Stimulated activated effector memory CD8-positive, alpha-beta T cell treated with anti-CD3 and anti-CD28 coated beads, Interleukin-12 subunit alpha, Interleukin-12 subunit beta, amount 100 ng/mL, for 72 hours (primary cell): ENCODE data around the gene POTEM.
"Not testable (repeated sequence)": the region's sequence is repeated elsewhere in the genome, so short reads cannot be mapped to it uniquely, and the experiment has no call there.

Experiments
- ATAC-seq: fragments of 150-1000 bp; cut with Tn5 transposase; 2 replicates; pipeline ENCODE4 v1.10.0; 2021
- DNase-seq, 2 donors: peaks; one replicate each; pipeline ENCODE4 v3.0.0; 2021 to 2022; ENCODE audit warnings: low spot score in 2 of 2
- H3K27ac Mint-ChIP-seq: one replicate; pipeline ENCODE4 v1.8.0; 2022; ENCODE audit warnings: mild to moderate bottlenecking, mixed read lengths
- H3K36me3 Mint-ChIP-seq: one replicate; pipeline ENCODE4 v1.8.0; 2022; ENCODE audit warnings: mild to moderate bottlenecking, mixed read lengths
- H3K4me1 Mint-ChIP-seq: one replicate; pipeline ENCODE4 v1.8.0; 2022; ENCODE audit warnings: mixed read lengths
- H3K4me3 Mint-ChIP-seq: one replicate; pipeline ENCODE4 v1.8.0; 2022; ENCODE audit warnings: mild to moderate bottlenecking, mixed read lengths
- H3K9me3 Mint-ChIP-seq: one replicate; pipeline ENCODE4 v1.8.0; 2022; ENCODE audit warnings: mixed read lengths

The POTEM gene

GRCh38 chr14:19011703-19012102 is 44.5 kb downstream of the POTEM start:
- H3K9me3 Mint-ChIP-seq, ATAC-seq, H3K27ac Mint-ChIP-seq, H3K36me3 Mint-ChIP-seq, H3K4me1 Mint-ChIP-seq, H3K4me3 Mint-ChIP-seq, DNase-seq: not testable (repeated sequence)

GRCh38 chr14:19015185-19015584 is 48.0 kb downstream of the POTEM start:
- not testable (repeated sequence) for DNase-seq, H3K9me3 Mint-ChIP-seq, H3K27ac Mint-ChIP-seq, H3K4me1 Mint-ChIP-seq, H3K4me3 Mint-ChIP-seq, H3K36me3 Mint-ChIP-seq
- peak; percentile 26 for ATAC-seq

- not testable (repeated sequence) for H3K36me3 Mint-ChIP-seq, H3K4me1 Mint-ChIP-seq, DNase-seq, H3K27ac Mint-ChIP-seq, H3K9me3 Mint-ChIP-seq, H3K4me3 Mint-ChIP-seq, ATAC-seq
Measured at GRCh38 chr14:19025080-19025589, 57.9 kb downstream of the POTEM start.

GRCh38 chr14:19026649-19027351 is 59.6 kb downstream of the POTEM start:
- DNase-seq, H3K4me1 Mint-ChIP-seq, H3K9me3 Mint-ChIP-seq, H3K27ac Mint-ChIP-seq, H3K36me3 Mint-ChIP-seq, ATAC-seq, H3K4me3 Mint-ChIP-seq: not testable (repeated sequence)

- not testable (repeated sequence) for H3K36me3 Mint-ChIP-seq, H3K4me3 Mint-ChIP-seq, H3K4me1 Mint-ChIP-seq, H3K27ac Mint-ChIP-seq, ATAC-seq, H3K9me3 Mint-ChIP-seq, DNase-seq
Measured at GRCh38 chr14:19027895-19028294, 60.7 kb downstream of the POTEM start.

GRCh38 chr14:19036811-19037382 is 69.7 kb downstream of the POTEM start:
- ATAC-seq, H3K9me3 Mint-ChIP-seq, H3K4me3 Mint-ChIP-seq, H3K36me3 Mint-ChIP-seq, H3K4me1 Mint-ChIP-seq, H3K27ac Mint-ChIP-seq, DNase-seq: not testable (repeated sequence)

GRCh38 chr14:19038060-19038664 is 70.9 kb downstream of the POTEM start:
- H3K4me3 Mint-ChIP-seq, H3K36me3 Mint-ChIP-seq, H3K4me1 Mint-ChIP-seq, H3K27ac Mint-ChIP-seq, DNase-seq, ATAC-seq, H3K9me3 Mint-ChIP-seq: not testable (repeated sequence)

GRCh38 chr14:19038785-19039184 is 71.6 kb downstream of the POTEM start:
- not testable (repeated sequence) for H3K36me3 Mint-ChIP-seq

GRCh38 chr14:19043384-19043783 is 76.2 kb downstream of the POTEM start:
- H3K27ac Mint-ChIP-seq, H3K9me3 Mint-ChIP-seq, DNase-seq, ATAC-seq, H3K36me3 Mint-ChIP-seq, H3K4me3 Mint-ChIP-seq, H3K4me1 Mint-ChIP-seq: not testable (repeated sequence)

More at GRCh38 chr14:19038785-19039184, 71.6 kb downstream of the POTEM start:
- not testable (repeated sequence) for ATAC-seq, H3K4me1 Mint-ChIP-seq, H3K27ac Mint-ChIP-seq, H3K9me3 Mint-ChIP-seq, DNase-seq, H3K4me3 Mint-ChIP-seq
